HG03378 (cell line): ENCODE data around the gene SMAP2.
A peak's percentile ranks its signal among the peaks of the same experiment; 100 is the strongest.

Experiments
- ATAC-seq: cut with Tn5 transposase; IDR thresholded peaks from one replicate; pipeline ENCODE4 v1.9.1; 2021; ENCODE audit warnings: mild to moderate bottlenecking, moderate library complexity; ENCODE audit not compliant: unreplicated experiment

Gene SMAP2

GRCh38 chr1:40389322-40389803 lies 15.8 kb downstream of the SMAP2 start:
- ATAC-seq: no peak

GRCh38 chr1:40389871-40390560 lies 16.5 kb downstream of the SMAP2 start:
- no peak for ATAC-seq

DNA sequence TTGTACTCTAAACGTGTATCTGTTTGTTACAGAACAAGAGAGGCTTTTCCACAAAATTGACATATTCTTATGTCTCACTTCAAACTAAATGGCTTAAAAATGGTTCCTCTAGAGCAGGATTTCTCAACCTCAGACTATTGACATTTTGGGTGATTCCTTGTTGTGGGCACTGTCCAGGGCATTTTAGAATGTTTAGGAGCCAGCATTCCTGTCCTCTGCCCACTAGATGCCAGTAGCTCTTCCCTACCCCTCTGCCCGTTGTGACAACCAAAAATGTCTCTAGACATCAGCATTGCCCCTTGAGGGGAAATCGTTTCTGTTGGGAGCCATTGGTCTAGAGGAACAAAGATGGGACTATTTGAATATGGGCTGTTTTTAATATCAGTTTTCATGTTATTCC lies 17.3 kb downstream of the SMAP2 start:
- ATAC-seq: no peak

DNA sequence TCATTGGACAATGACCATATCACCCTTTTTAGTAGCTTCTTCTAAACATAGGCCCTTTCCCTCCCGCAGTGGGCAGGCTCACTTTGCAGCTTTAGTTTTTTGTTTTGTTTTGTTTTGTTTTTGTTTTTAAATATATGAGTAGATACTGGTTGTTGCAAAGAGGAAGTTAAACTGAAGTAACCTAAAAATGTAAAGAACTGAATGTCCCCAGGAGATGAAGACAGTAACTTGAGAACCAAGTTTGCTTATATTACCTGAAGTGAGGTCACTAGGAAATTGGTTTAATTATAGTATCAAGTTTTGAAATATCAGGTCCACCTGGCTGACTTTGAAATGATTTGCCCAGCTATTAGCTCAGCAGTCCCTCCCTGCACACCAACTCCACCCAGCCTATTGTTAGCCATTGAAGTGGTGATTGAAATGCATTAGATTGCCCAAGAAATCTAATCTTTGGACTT lies 18.2 kb downstream of the SMAP2 start:
- ATAC-seq: peak; percentile 56

- ATAC-seq: no peak
Measured at GRCh38 chr1:40392221-40392620, 18.7 kb downstream of the SMAP2 start.

GRCh38 chr1:40393173-40393572 lies 19.6 kb downstream of the SMAP2 start:
- no peak for ATAC-seq

DNA sequence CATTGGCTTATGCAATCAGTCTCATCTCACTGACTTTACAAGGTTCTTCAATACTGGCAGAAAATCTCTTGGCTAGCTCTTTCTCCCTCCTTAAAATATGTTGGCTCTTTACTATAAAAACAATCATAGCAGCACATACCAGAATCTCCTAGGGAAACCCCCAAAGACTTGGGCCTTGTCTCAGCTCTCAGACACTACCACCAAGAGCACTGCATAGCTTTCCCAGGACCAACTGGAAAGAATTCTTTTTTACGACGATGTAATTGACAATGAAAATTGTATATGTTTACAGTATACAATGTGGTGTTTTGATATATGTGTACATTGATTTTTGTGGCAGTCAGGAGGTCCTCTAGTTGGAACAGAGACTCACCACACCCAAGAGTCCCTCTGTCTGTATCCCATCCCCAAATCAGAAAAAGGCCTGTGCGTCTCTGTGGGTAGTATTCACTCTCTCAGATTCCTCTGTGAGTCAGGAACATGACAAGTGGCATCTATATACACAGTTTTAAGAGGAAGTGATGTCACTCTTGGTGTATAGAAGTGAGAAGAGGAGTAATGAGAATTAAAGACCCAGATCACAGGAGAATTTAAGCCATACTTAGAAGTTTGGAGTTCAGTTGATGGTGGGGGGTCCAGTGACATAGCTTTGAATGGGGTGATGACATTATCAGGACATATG lies 21.1 kb downstream of the SMAP2 start:
- ATAC-seq: no peak

DNA sequence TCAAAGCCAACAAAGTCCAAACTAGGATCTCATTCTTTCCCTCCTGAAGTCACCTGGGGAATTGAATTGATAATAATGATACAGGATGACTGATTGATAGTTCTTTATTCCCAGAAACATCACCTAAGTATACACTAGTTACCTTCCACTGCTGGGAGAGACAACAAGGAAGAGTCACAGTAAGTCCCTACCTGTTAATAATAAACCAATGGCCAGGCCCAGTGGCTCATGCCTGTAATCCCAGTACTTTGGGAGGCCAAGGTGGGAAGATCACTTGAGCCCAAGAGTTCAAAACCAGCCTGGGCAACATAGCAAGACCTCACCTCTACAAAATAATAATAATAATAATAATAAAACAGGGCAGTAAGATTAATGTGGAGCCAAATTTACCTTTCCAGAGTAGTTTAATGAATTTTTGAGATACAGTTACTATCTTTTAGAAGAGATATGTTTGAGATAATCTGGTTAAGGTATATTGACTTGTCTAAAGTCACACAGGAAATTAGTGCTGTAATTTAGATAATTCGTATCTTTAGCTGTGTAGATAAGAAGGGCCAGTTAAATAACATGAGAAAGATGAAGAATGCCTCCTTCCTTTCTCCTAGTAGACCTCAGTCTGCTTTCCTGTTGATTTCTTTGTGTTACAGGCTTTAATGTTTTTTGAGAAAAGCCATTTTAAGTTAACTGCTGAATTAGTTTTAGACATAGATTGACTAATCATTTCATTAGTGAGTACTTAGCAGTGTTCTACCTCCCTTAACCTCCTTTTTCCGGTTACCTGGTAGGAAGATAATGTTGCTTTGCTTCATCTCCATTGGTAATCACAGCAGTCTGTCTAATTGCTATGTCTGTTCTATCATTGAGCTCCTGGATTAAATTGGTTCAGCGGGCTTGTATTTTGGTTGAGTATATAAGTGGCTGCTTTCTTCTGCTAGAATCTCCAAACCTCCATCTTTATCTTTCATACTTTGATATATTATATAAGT lies 22.0 kb downstream of the SMAP2 start:
- ATAC-seq: no peak

DNA sequence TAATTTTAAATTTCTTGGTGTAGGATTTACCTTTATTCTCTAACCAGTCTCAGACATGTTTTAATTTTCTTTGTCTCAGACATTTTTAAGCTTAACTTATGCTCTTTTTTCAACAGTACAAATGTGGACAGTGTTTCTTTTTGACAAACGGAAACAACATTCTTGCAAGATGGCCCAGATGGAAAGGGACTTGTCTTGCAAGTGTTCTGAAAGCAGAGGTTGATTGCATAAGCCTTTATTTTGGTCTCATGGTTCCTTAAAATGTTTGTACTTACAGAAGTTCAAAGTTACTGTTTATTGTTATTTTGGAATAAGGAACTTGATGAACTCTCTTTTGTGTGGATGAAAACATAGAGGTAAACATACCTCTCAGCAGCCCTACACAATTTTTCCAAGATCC lies 22.9 kb downstream of the SMAP2 start:
- ATAC-seq: no peak

DNA sequence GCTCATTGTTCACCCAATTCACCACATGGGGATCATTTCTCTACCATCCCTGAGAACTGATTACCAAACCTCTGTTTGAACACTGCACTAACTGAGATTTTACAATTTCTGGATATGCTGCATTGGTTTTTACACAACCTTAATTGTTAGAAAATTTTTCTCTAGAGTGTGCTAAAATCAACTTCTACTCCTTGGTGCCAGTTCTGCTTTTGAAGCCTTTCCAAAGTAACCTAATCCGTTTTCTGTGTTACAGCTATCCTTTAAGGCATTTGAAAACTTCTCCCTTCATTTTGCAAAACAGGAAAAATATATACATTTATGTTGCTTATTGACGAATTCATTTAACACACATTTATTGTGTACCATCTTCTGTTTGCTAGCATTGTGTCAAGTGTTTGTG lies 23.7 kb downstream of the SMAP2 start:
- ATAC-seq: no peak

DNA sequence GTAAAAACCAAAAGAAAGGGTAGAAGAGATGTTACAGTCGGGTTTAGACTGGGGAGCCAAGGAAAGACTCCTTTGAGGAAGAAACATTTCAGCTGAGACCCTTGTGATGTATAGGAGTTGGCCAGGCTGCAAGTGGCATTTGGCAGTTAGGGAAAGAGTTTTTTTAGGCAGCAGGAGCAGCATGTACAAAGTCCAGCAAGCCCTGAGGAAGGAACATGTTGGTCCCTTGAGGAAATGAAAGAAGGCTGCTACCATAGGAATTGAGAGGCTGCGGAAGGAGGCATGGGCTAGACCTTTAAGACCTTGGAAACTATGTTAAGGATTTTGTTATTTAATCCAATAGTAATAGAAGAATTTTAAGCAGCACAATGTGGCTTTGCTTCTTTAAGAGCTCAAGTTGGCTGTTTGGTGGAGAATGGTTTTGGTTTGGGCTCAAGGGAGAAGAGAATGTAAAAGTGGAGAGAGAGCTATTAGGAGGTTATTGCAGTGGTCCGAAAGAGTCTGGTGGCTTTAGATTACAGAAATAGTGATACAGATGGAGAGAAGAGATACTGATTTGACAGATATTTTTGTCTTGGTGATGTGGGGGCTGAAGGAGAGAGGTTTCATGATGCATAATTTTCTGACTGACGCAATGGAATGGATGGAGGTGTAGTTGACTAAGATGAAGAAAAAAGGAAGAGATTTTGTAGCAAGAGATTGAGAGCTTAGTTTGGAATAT lies 26.6 kb downstream of the SMAP2 start:
- ATAC-seq: peak; percentile 68

DNA sequence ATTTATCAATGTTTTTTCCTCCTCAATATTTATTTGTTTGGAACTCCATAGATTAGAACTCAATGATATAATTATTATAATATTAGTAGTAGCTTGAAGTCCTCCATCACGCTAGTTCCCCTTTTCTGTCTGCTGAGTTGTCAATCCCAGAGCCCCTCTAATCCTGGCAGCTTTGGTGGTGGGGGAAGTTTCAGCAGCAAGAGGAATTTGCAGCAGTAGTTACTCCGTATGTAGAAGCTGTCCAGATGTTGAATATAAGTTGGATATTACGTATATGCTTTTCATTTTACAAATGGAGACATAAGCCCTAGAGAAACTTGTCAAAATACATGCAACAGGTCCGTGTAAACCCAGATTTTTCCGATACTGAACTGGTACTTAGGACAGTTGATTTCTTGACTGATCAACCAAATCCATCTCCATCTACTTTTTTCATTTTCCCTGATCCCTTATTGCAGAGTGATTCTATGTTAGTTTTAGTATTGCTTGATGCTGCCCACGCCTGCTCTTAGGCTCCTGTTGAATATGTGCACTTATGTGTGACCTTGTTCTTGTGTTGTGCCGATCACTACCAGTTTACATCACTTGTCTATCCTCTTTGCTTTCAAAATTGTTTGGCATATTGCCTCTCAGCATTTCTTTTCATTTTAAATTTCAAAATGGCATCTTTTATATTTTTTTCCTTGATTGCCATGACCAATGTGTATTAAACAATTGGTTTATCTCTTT lies 28.1 kb downstream of the SMAP2 start:
- ATAC-seq: no peak

- ATAC-seq: no peak
Measured at GRCh38 chr1:40404670-40405462, 31.3 kb downstream of the SMAP2 start.

DNA sequence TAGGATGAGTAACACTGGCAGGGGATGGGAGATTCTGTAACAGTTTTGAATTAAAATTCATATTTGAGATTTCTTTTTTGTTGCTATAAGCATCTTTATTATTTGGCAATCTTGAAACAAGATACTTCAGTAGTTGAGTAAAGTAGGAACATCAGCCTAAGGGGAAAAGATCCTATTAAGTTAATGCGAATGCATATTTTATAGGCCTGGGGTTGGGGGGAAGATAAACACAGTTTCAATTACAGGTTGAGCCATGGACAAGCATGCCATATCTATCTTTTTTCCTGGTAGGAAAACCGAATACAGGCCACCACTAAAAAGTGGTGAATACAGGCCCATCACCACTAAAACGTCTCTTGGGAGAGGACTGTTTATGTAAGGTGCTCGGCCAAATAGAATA lies 32.3 kb downstream of the SMAP2 start:
- no peak for ATAC-seq

DNA sequence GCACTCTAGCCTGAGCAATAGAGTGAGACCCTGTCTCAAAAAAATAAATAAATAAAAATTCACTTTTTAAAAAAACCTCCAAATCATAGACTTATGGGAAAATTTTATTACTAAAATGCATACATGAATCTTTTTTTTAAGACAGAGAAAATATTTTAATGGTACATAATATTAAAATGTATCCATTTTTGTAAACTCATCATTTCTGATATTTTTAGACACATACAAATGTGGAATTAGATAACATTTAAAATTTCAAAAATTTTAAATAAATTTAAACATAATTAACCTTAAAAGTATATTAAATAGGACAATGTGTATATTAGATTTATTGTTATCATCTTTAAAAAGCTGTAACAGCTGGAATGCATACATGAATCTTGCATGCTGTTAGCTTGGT lies 33.9 kb downstream of the SMAP2 start:
- ATAC-seq: no peak

- no peak for ATAC-seq
Measured at GRCh38 chr1:40409467-40409866, 35.9 kb downstream of the SMAP2 start.

DNA sequence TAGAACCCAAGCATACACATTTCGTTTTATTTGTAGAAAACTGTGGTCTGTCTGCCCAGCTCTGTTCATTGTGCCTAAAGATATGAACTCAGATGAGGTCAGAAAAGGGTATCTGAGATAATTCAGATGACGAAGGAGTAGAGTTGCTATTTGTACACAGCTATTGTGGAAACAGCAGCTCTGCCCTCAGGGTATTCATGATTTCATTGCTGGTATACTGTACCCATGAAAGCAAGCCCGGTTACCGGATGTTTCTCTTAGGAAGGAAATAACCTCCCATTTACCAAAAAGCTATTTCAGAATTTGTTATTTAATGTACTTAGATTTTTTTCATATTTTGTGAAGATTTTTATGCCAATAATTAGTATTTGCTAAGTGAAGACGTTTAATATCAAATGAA lies 37.8 kb downstream of the SMAP2 start:
- ATAC-seq: no peak

DNA sequence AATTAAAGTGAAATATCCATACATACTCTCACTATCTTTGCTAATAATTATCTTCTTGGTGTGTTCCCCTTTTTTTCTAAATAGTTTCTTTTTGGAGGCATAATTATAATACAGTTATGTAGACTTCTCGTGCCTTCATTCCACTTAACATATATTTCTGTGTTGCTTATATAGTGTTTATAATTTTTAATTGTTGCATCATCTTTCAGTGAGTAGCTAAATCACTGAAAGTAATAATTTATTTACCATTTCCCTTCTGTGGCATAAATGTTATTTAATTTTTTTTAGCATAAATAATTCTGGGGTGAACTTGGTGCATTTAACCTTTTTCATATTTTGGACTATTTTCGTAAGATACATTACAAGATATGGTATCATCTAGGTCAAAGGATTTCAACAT lies 38.3 kb downstream of the SMAP2 start:
- no peak for ATAC-seq
